DMS53 treated with DMSO at 0.1 percent for 48 hours (cell line): ENCODE results near the gene LMX1B.
A peak's percentile ranks its signal among the peaks of the same experiment; 100 is the strongest.

Experiments used
- DNase-seq: peaks from one replicate; lab custom pipeline; 2025; ENCODE audit not compliant: unreplicated experiment; lab: John Stamatoyannopoulos, UW

Gene LMX1B

GRCh38 chr9:126604059-126605055, 9.4 kb upstream of the LMX1B start:
- DNase-seq: no peak

GRCh38 chr9:126605792-126606482, 7.8 kb upstream of the LMX1B start:
- no peak for DNase-seq

GRCh38 chr9:126606483-126606870, 7.3 kb upstream of the LMX1B start:
- no peak for DNase-seq

GRCh38 chr9:126607086-126607485, 6.6 kb upstream of the LMX1B start:
- DNase-seq: no peak

- no peak for DNase-seq
These were observed 6.0 kb upstream of the LMX1B start for GRCh38 chr9:126607731-126608130.

GRCh38 chr9:126608551-126608950, 5.2 kb upstream of the LMX1B start:
- no peak for DNase-seq

- no peak for DNase-seq
These were observed 4.5 kb upstream of the LMX1B start for GRCh38 chr9:126609191-126609590.

GRCh38 chr9:126609711-126610388, 3.9 kb upstream of the LMX1B start:
- no peak for DNase-seq

- no peak for DNase-seq
These were observed 2.5 kb upstream of the LMX1B start for GRCh38 chr9:126611193-126611591.

GRCh38 chr9:126611592-126612325, 2.0 kb upstream of the LMX1B start:
- peak; percentile 64 for DNase-seq

- no peak for DNase-seq
These were observed 1.4 kb upstream of the LMX1B start for GRCh38 chr9:126612326-126612812.

- DNase-seq: no peak
These were observed 701 bp upstream of the LMX1B start for GRCh38 chr9:126612813-126613641.

- peak; percentile 24 for DNase-seq
These were observed 343 bp downstream of the LMX1B start for GRCh38 chr9:126614088-126614454.

- no peak for DNase-seq
These were observed 922 bp downstream of the LMX1B start for GRCh38 chr9:126614455-126615244.

- peak; percentile 63 for DNase-seq
These were observed 1.6 kb downstream of the LMX1B start for GRCh38 chr9:126615245-126615790.

- DNase-seq: no peak
These were observed 2.2 kb downstream of the LMX1B start for GRCh38 chr9:126615791-126616447.

GRCh38 chr9:126616521-126616976, 2.8 kb downstream of the LMX1B start:
- DNase-seq: no peak
